ENCODE data around the gene FOXF1. TPM values are rescaled to one million over a fixed set of nuclear protein-coding genes. Genes with fewer than 3 reads are reported as not detected.

Gene FOXF1
- total and polyA plus RNA-seq, 9 of the 15 experiments (the other 6 are each of a cell fraction or from before 2014, with no cell fraction given) = 0.04 TPM; not detected in 8

DNA sequence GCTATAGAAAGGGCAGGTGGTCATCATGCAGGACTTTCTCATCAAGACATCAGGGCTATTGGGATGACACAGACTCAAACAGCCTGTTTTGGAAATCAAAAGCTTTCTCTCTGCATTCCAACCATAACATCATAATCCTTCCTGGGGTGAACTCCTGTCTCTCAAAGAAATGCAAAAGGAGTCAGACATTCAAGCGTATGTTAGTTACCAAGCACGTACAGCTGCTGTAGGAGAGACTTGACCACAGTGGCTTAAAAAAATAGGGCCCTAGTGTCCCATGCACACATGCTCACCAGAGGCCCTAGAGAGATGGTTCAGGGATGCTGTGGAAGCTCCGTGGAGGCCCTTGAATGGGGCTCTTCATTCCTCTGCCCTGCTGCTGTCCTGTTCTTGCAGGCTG is 24.6 kb upstream of the FOXF1 start (continued):
- TF ChIP-seq, protein P1, sequence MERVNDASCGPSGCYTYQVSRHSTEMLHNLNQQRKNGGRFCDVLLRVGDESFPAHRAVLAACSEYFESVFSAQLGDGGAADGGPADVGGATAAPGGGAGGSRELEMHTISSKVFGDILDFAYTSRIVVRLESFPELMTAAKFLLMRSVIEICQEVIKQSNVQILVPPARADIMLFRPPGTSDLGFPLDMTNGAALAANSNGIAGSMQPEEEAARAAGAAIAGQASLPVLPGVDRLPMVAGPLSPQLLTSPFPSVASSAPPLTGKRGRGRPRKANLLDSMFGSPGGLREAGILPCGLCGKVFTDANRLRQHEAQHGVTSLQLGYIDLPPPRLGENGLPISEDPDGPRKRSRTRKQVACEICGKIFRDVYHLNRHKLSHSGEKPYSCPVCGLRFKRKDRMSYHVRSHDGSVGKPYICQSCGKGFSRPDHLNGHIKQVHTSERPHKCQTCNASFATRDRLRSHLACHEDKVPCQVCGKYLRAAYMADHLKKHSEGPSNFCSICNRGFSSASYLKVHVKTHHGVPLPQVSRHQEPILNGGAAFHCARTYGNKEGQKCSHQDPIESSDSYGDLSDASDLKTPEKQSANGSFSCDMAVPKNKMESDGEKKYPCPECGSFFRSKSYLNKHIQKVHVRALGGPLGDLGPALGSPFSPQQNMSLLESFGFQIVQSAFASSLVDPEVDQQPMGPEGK (CRISPR knock-in tag; IDR thresholded peaks at IDR 0.05; ENCODE audit: borderline replicate concordance) = no peak

DNA sequence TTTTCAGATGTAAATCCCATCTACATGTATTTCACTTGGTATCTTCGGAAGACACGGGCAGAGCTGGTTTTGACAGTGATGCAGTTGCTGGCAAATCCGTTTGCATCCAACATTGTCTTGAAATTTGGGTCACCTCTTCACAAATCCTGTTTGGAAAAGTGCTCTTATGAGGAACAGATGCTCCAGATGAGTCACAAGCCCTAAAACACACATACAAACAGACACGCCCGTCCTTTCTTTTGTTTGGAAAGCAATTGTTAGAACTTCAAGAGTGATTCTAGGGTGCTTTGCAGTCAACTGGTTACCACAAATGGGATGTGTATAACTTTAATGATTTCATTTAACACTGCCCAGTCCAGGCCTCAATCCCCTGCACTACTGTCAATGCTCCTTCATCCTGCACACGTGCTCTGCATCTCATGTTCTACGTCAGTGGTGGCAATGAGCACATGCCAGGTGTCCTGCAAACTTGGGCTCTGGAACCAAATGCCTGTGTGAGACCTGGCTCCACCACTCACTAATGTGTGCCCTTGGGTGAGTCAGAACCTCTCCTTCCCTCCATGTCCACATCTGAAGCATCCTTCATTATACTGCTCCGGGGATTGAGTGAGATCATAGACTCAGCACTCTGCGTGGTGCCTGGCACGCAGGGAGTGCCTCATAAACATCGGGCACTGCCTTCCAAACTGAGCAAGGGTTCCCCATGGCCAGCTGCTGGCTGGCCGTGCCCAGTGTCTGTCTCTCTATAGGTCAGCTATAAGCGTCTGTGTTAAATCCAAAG is 19.3 kb upstream of the FOXF1 start:
- CTCF ChIA-PET (ENCODE audit: low intra/inter-chr PET ratio) = no interaction called here
- TF ChIP-seq NR3C1 (CRISPR knock-in tag; IDR thresholded peaks at IDR 0.05) = no peak
- no peak for TF ChIP-seq ZNF239 (CRISPR knock-in tag; IDR thresholded peaks at IDR 0.05)
- Histone ChIP-seq H3K9ac (ENCODE audit: insufficient read depth in 1 of 2, low read depth in 2 of 2, low read length in 2 of 2) (no peak overlapping the region), H4K20me1 (replicated peaks; ENCODE audit: control insufficient read depth, insufficient read depth, low read length) (0 out of 2 replicates have a peak, but pooled peaks cover 3% of the 10 kb centered on the region), H3K9me3 (replicated peaks; ENCODE audit: control insufficient read depth, insufficient read depth, low read depth, low read length) (no peaks in the 10 kb centered on the region), H2AFZ (ENCODE audit: low read depth, low read length) (no peak overlapping the region), H3K79me2 (ENCODE audit: control insufficient read depth, insufficient read depth, low read length) (no peaks in the 10 kb centered on the region), H3K4me3 (no peak overlapping the region), H3K9me1 (ENCODE audit: control insufficient read depth, insufficient read depth, low read length) (no peaks in the 10 kb centered on the region), H3K36me3 (ENCODE audit: control insufficient read depth, insufficient read depth, low read length) (no peaks in the 10 kb centered on the region), H3K27ac (ENCODE audit: extremely low read depth, low read depth, low read length) (no peak overlapping the region), H3K27me3 (ENCODE audit: control insufficient read depth in 2 of 2, insufficient read depth in 2 of 2, low read length in 2 of 2) (peaks cover 20 to 70% of the 10 kb centered on the region in 2 experiments), H3K4me2 (ENCODE audit: insufficient read depth, low read length) (no peak overlapping the region), H3K4me1 (replicated peaks in 1 of 2; ENCODE audit: control insufficient read depth in 2 of 2, insufficient read depth in 2 of 2, low read length in 2 of 2) (no peaks in the 10 kb centered on the region)
- in situ Hi-C loops (cut with MboI) (no loop called here), intact Hi-C loops (cut with micrococcal nuclease) (no loop called here)
- no peak for DNase-seq (ENCODE audit: extremely low read depth in 1 of 4, low spot score in 3 of 4)
- no peak for ATAC-seq
- no TSS peak for BruUV-seq (replicated peaks)
- POLR2A ChIA-PET = interaction anchor here (0.7 kb wide), 1 partner anchor 671 kb away, joined by 3 read pairs; no protein-coding TSS in a partner anchor
- WGBS (ENCODE audit: insufficient coverage, low coverage, missing lambda C conversion rate) = 0% methylated on average over 13 of the region's 13 CpGs
- FAIRE-seq = no peak

All from K562 (cell line).